Measurements from ENCODE around the gene PPP2R2B.

DNA sequence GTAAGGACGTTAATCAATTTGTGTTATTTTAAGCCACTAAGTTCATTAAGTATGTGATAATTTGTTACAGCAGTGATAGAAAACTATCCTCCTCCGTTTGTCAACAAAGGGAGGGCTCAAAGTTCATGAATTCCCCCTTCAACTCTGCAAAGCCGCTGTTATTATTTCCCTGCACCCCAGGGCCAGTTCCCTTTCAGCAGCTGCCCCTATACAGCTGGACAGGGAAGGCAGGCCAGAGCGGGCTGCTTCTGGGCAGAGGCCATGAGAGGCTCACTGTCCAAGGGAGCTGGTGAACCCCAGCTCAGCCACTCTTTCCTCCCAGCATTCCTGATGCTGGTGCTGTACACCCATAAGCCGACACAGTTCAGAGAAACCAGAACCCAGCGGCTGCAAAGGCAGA, 260.1 kb downstream of the PPP2R2B start:
- TF ChIP-seq, protein P1, sequence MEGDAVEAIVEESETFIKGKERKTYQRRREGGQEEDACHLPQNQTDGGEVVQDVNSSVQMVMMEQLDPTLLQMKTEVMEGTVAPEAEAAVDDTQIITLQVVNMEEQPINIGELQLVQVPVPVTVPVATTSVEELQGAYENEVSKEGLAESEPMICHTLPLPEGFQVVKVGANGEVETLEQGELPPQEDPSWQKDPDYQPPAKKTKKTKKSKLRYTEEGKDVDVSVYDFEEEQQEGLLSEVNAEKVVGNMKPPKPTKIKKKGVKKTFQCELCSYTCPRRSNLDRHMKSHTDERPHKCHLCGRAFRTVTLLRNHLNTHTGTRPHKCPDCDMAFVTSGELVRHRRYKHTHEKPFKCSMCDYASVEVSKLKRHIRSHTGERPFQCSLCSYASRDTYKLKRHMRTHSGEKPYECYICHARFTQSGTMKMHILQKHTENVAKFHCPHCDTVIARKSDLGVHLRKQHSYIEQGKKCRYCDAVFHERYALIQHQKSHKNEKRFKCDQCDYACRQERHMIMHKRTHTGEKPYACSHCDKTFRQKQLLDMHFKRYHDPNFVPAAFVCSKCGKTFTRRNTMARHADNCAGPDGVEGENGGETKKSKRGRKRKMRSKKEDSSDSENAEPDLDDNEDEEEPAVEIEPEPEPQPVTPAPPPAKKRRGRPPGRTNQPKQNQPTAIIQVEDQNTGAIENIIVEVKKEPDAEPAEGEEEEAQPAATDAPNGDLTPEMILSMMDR (IDR thresholded peaks at IDR 0.05; ENCODE audit: low read length) = no peak
- TF ChIP-seq EZH2phosphoT487 (IDR thresholded peaks at IDR 0.05; ENCODE audit: low read length) (no peak), EZH2 (optimal IDR thresholded peaks at IDR 0.05; ENCODE audit: low read depth, low read length) (no peak)
